ENCODE data around the gene FGD6. TPM values are rescaled to one million over a fixed set of nuclear protein-coding genes. Genes with fewer than 3 reads are reported as not detected.

FGD6 gene
- polyA plus RNA-seq, 1 donor (not counting 4 experiments of a cell fraction or from before 2014, with no cell fraction given), result 54.2 TPM

DNA sequence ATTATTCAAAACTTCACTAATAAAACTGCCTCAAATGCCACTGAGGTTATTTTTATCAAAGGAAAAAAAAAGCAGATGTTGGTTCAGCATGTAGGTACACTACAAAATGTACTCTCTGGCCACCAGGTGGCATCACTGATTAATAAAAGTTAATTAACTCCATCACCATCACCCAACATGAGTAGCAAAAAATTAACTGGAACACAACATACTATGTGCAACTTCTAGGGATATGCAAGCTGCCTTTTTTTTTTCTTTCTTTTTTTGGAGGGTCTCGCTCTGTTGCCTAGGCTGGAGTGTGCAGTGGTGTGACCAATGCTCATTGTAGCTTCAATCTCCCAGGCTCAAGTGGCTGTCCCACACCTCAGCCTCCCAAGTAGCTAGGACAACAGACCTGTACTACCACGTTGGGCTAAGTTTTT, 100.1 kb downstream of the FGD6 start:
- H2AFZ ChIP-seq (ENCODE audit: control insufficient read depth, low read length), result no peak overlapping the region
- peaks cover 8 to 18% of the 10 kb centered on the region in 2 experiments for H3K36me3 ChIP-seq (ENCODE audit: control insufficient read depth in 2 of 2, extremely low read depth in 1 of 2, insufficient read depth in 2 of 2, low read length in 2 of 2)
- H3K9me1 ChIP-seq (ENCODE audit: control insufficient read depth, extremely low read depth, insufficient read depth, low read length), result no peaks in the 10 kb centered on the region
- no peaks in the 10 kb centered on the region for H4K20me1 ChIP-seq (ENCODE audit: control insufficient read depth, extremely low read depth, insufficient read depth, low read length)
- peaks cover 37% of the 10 kb centered on the region for H3K79me2 ChIP-seq (ENCODE audit: control insufficient read depth, insufficient read depth, low read length)
- peak overlapping the region; percentile 99 for H3K27ac ChIP-seq (ENCODE audit: control insufficient read depth, insufficient read depth, low read length)
- DNase-seq (ENCODE audit: low read depth, low spot score), result no peak
- H3K9me3 ChIP-seq (ENCODE audit: control insufficient read depth, low read depth, low read length), result no peaks in the 10 kb centered on the region
- dilution Hi-C loops (cut with MboI; ENCODE audit: extremely low pct_ligation_motif_present, low sequenced_read_pairs), result no loop called here
- TF ChIP-seq EZH2 (IDR thresholded peaks at IDR 0.05; ENCODE audit: low read length), result no peak
- TF ChIP-seq CTCF (optimal IDR thresholded peaks at IDR 0.05 in 1 of 3, IDR thresholded peaks at IDR 0.05 in 1 of 3, conservative IDR thresholded peaks at IDR 0.05 in 1 of 3; ENCODE audit: extremely low read depth in 1 of 3, insufficient read depth in 2 of 3, low read length in 3 of 3), result peak in 2 of 3 experiments; percentile 34 to 74
- H3K9ac ChIP-seq (ENCODE audit: control insufficient read depth, extremely low read depth, insufficient read depth, low read length), result peak overlapping the region; percentile 93
- H3K27me3 ChIP-seq (ENCODE audit: control insufficient read depth, extremely low read depth, insufficient read depth, low read length), result no peaks in the 10 kb centered on the region
- peaks cover 51% of the 10 kb centered on the region for H3K4me1 ChIP-seq (ENCODE audit: control insufficient read depth, extremely low read depth, insufficient read depth, low read length)
- peak overlapping the region; percentile 99 for H3K4me2 ChIP-seq (ENCODE audit: control insufficient read depth, extremely low read depth, insufficient read depth, low read depth, low read length)
- no peak for FAIRE-seq
- H3K4me3 ChIP-seq (ENCODE audit: control insufficient read depth in 2 of 3, extremely low read depth in 1 of 3, insufficient read depth in 2 of 3, low read depth in 1 of 3, low read length in 3 of 3), result peak overlapping the region; percentile 0 to 94 (median 87)

DNA sequence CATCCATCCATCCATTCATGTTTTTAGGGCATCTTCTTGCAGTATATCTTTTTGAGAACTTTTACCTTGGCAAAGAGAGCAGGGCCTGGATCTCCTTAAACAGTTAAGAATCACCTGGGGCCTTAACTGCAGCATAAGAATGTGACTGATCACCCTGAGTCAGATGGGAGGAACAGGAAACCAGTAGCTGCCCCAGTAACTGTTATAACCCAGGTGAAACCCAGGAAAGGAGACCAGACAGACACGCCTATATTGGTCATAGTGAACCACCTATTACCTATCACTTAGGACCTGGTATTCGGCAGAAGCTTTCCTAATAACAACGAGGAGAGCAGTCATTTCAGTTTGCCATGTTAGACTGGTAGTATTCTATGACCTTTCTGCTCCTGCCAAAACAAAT, 100.5 kb downstream of the FGD6 start:
- peak overlapping the region; percentile 54 to 94 (median 87) for H3K4me3 ChIP-seq (ENCODE audit: control insufficient read depth in 2 of 3, extremely low read depth in 1 of 3, insufficient read depth in 2 of 3, low read depth in 1 of 3, low read length in 3 of 3)
- TF ChIP-seq CTCF (optimal IDR thresholded peaks at IDR 0.05 in 1 of 3, IDR thresholded peaks at IDR 0.05 in 1 of 3, conservative IDR thresholded peaks at IDR 0.05 in 1 of 3; ENCODE audit: extremely low read depth in 1 of 3, insufficient read depth in 2 of 3, low read length in 3 of 3) (no peak), EZH2 (IDR thresholded peaks at IDR 0.05; ENCODE audit: low read length) (no peak)
- peak; percentile 91 for DNase-seq (ENCODE audit: low read depth, low spot score)
- dilution Hi-C loops (cut with MboI; ENCODE audit: extremely low pct_ligation_motif_present, low sequenced_read_pairs), result no loop called here
- H3K36me3 ChIP-seq (ENCODE audit: control insufficient read depth in 2 of 2, extremely low read depth in 1 of 2, insufficient read depth in 2 of 2, low read length in 2 of 2), result peaks cover 8 to 18% of the 10 kb centered on the region in 2 experiments
- no peaks in the 10 kb centered on the region for H4K20me1 ChIP-seq (ENCODE audit: control insufficient read depth, extremely low read depth, insufficient read depth, low read length)
- no peaks in the 10 kb centered on the region for H3K27me3 ChIP-seq (ENCODE audit: control insufficient read depth, extremely low read depth, insufficient read depth, low read length)
- peak overlapping the region; percentile 93 for H3K9ac ChIP-seq (ENCODE audit: control insufficient read depth, extremely low read depth, insufficient read depth, low read length)
- no peak overlapping the region for H2AFZ ChIP-seq (ENCODE audit: control insufficient read depth, low read length)
- H3K27ac ChIP-seq (ENCODE audit: control insufficient read depth, insufficient read depth, low read length), result peak overlapping the region; percentile 99
- H3K4me1 ChIP-seq (ENCODE audit: control insufficient read depth, extremely low read depth, insufficient read depth, low read length), result peaks cover 51% of the 10 kb centered on the region
- H3K9me1 ChIP-seq (ENCODE audit: control insufficient read depth, extremely low read depth, insufficient read depth, low read length), result no peaks in the 10 kb centered on the region
- no peaks in the 10 kb centered on the region for H3K9me3 ChIP-seq (ENCODE audit: control insufficient read depth, low read depth, low read length)
- peaks cover 37% of the 10 kb centered on the region for H3K79me2 ChIP-seq (ENCODE audit: control insufficient read depth, insufficient read depth, low read length)
- peak; percentile 85 for FAIRE-seq
- H3K4me2 ChIP-seq (ENCODE audit: control insufficient read depth, extremely low read depth, insufficient read depth, low read depth, low read length), result peak overlapping the region; percentile 99

All from keratinocyte (primary cell).